Measurements from ENCODE around the gene DNAJA3. TPM values are rescaled to one million over a fixed set of nuclear protein-coding genes. Genes with fewer than 3 reads are reported as not detected.
A peak's percentile ranks its signal among the peaks of the same experiment; 100 is the strongest.
"Not testable (repeated sequence)": the region's sequence is repeated elsewhere in the genome, so short reads cannot be mapped to it uniquely, and the experiment has no call there.

DNAJA3 gene
- total RNA-seq, 6 experiments from 2014 or later = 36.4 to 110 (median 49.0) TPM

DNA sequence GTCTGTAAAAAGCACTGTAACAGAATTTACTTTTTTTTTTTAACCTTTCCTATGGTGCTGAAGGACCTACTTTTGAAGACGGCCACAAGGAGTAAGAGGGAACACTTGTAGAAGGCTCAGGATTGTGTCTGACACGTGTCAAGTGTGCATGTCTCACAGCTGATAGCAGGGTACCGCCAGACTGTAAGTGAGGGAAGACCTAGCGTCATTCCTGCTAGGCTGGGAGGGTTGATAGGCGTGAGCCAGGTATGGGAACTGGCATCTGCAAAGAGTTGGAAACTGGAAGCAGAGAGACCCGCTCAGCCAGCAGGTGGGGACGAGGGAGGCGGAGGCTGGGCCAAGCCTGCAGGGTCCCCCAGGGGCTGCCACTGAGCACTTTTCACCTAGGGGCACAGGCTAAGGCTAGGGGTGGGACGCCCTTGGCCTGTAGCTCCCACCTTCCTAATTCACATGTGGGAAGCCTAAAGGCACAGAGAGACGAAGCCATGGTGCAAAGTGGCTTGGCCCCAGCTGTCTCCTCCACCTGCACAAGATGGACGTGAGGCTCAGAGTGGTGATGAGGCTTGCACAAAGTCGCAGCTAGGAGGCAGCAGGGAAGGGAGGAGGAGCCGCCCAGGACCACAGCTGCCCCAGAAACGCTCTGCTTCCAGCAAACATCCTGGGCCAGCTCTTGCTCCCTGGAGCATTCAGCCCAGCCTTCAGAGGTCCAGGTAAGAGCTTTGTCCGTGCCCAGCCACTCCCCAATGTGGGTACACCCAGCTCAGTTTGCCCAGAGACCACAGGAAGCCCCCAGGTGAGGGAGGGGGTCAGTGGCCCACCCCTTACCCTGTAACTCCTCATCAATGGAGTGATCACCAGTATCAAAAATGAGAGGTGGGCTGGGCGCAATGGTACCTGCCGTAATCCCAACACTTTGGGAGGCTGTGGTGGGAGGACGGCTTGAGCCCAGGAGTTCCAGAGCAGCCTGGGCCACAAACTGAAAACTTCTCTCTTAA is 35.1 kb upstream of the DNAJA3 start:
- no peaks in the 10 kb centered on the region for H3K9me3 ChIP-seq
- DNase-seq (peak in 1 of 3 donors; percentile 10), ATAC-seq (no peak)
- TF ChIP-seq, protein P1, sequence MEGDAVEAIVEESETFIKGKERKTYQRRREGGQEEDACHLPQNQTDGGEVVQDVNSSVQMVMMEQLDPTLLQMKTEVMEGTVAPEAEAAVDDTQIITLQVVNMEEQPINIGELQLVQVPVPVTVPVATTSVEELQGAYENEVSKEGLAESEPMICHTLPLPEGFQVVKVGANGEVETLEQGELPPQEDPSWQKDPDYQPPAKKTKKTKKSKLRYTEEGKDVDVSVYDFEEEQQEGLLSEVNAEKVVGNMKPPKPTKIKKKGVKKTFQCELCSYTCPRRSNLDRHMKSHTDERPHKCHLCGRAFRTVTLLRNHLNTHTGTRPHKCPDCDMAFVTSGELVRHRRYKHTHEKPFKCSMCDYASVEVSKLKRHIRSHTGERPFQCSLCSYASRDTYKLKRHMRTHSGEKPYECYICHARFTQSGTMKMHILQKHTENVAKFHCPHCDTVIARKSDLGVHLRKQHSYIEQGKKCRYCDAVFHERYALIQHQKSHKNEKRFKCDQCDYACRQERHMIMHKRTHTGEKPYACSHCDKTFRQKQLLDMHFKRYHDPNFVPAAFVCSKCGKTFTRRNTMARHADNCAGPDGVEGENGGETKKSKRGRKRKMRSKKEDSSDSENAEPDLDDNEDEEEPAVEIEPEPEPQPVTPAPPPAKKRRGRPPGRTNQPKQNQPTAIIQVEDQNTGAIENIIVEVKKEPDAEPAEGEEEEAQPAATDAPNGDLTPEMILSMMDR (IDR thresholded peaks at IDR 0.05) = no peak
- TF ChIP-seq POLR2A (IDR thresholded peaks at IDR 0.05) = no peak
- H3K4me1 ChIP-seq = no peaks in the 10 kb centered on the region
- WGBS (ENCODE audit: insufficient coverage, low coverage, low lambda C conversion rate, missing lambda C conversion rate) = 100% methylated on average over 6 of the region's 18 CpGs
- H3K27ac ChIP-seq = no peak overlapping the region
- intact Hi-C loops (cut with DNase I) = no loop called here
- no peak overlapping the region for H3K4me3 ChIP-seq
- H3K27me3 ChIP-seq = no peaks in the 10 kb centered on the region
- H3K36me3 ChIP-seq = peaks cover 0 to 5% (median 1%) of the 10 kb centered on the region in 4 donors

GRCh38 chr16:4391631-4392381 is 33.9 kb upstream of the DNAJA3 start:
- no peak overlapping the region for H3K4me3 ChIP-seq
- no peaks in the 10 kb centered on the region for H3K4me1 ChIP-seq
- no peaks in the 10 kb centered on the region for H3K9me3 ChIP-seq
- peak in 1 of 3 donors; percentile 14 for DNase-seq
- ATAC-seq = no peak
- peaks cover 0 to 5% (median 1%) of the 10 kb centered on the region in 4 donors for H3K36me3 ChIP-seq
- no peak overlapping the region for H3K27ac ChIP-seq
- WGBS (ENCODE audit: insufficient coverage, low coverage, low lambda C conversion rate, missing lambda C conversion rate) = 93% methylated on average over 7 of the region's 22 CpGs
- intact Hi-C loops (cut with DNase I) = no loop called here
- no peaks in the 10 kb centered on the region for H3K27me3 ChIP-seq
- TF ChIP-seq, protein P1 (IDR thresholded peaks at IDR 0.05) = no peak
- TF ChIP-seq POLR2A (IDR thresholded peaks at IDR 0.05) = no peak

DNA sequence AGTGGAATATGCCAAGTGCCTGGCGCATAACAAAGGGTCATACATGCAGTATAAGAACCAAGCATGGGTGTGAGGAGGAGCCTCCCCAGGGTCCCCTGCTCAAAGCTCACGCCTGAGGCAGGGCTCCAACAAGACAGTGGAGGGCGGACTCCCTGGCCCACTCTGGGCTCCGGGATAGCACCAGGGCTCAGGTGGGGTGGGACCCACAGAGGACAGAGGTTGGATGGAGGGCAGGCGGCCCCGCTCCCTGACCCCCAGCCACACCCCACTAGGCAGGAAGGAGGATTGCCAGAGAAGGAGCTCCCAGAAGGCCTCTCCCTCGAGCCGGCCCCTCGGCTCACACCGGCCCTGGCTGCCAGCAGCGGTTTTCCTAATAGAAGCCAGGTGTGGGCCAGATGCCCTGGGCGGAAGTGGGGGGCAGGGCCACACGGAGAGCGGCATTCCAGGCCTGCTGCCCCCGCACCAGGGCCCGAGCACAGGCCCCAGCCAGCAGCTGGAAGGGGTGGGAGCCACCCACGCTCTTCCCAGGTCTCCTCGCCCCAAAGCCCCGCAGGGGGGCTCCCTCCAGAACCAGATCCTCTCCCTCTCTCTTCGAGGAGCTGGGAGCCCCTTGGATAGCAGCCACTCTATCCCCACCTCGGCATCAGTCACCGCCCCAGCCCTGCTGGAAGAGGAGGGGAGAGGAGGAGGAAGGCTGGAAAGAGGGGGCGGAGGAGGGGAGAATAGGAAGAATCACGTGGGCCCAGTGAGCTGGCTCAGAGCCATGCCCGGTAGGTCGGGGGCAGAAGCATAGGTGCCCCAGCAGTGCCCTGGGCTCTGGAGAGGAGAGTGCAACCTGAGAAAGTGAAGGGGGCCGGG is 33.1 kb upstream of the DNAJA3 start:
- H3K27ac ChIP-seq = no peak overlapping the region
- no peak for TF ChIP-seq POLR2A (IDR thresholded peaks at IDR 0.05)
- TF ChIP-seq, protein P1 (IDR thresholded peaks at IDR 0.05) = no peak
- intact Hi-C loops (cut with DNase I) = no loop called here
- H3K9me3 ChIP-seq = no peaks in the 10 kb centered on the region
- H3K4me1 ChIP-seq = no peaks in the 10 kb centered on the region
- peak in 1 of 4 donors; percentile 3 for ATAC-seq
- peak in 1 of 3 donors; percentile 19 for DNase-seq
- peaks cover 0 to 5% (median 1%) of the 10 kb centered on the region in 4 donors for H3K36me3 ChIP-seq
- H3K27me3 ChIP-seq = no peaks in the 10 kb centered on the region
- WGBS (ENCODE audit: insufficient coverage, low coverage, low lambda C conversion rate, missing lambda C conversion rate) = 50% methylated on average over 4 of the region's 27 CpGs
- H3K4me3 ChIP-seq = no peak overlapping the region

GRCh38 chr16:4393240-4393600 is 32.4 kb upstream of the DNAJA3 start:
- no peak for ATAC-seq
- H3K36me3 ChIP-seq = peaks cover 0 to 5% (median 1%) of the 10 kb centered on the region in 4 donors

GRCh38 chr16:4393850-4394249 is 31.8 kb upstream of the DNAJA3 start:
- intact Hi-C loops (cut with DNase I); H3K27ac ChIP-seq; H3K4me1 ChIP-seq; H3K9me3 ChIP-seq; DNase-seq; H3K4me3 ChIP-seq; H3K27me3 ChIP-seq; ATAC-seq; H3K36me3 ChIP-seq: not testable (repeated sequence)
- WGBS (ENCODE audit: insufficient coverage, low coverage, low lambda C conversion rate, missing lambda C conversion rate) = 93% methylated on average over 11 of the region's 15 CpGs

More at GRCh38 chr16:4393240-4393600, 32.4 kb upstream of the DNAJA3 start:
- peak in 1 of 3 donors; percentile 18 for DNase-seq
- H3K27ac ChIP-seq = no peak overlapping the region
- intact Hi-C loops (cut with DNase I) = no loop called here
- H3K4me3 ChIP-seq = no peak overlapping the region
- no CpG with 5 or more reads among the region's 6 CpGs for WGBS (ENCODE audit: insufficient coverage, low coverage, low lambda C conversion rate, missing lambda C conversion rate)
- H3K27me3 ChIP-seq = no peaks in the 10 kb centered on the region
- no peaks in the 10 kb centered on the region for H3K9me3 ChIP-seq
- no peaks in the 10 kb centered on the region for H3K4me1 ChIP-seq
- TF ChIP-seq, protein P1 (IDR thresholded peaks at IDR 0.05) = no peak
- no peak for TF ChIP-seq POLR2A (IDR thresholded peaks at IDR 0.05)

Data from right lobe of liver (tissue), 6 donors.